Transverse colon (tissue), 3 donors: ENCODE data around the gene METTL21C.

Experiments
- EP300 ChIP-seq: sonication (generic); formaldehyde crosslinking; IDR thresholded peaks from one replicate; pipeline ENCODE4 v1.6.1; 2017; ENCODE audit warnings: antibody characterized with exemption, low read depth
- POLR2A ChIP-seq: fragments of 450-650 bp; IDR thresholded peaks from one replicate; pipeline ENCODE4 v1.6.1; 2016; ENCODE audit warnings: antibody characterized with exemption, mild to moderate bottlenecking, moderate library complexity
- TF ChIP-seq, protein P1 (sequence below), 5 experiments: fragments of 200-600 bp in 3 of 5; fragments of 450-650 bp in 2 of 5; sonication (generic) in 3 of 5; IDR thresholded peaks; 1 replicate in 2 of 5; 2 replicates in 3 of 5; pipeline ENCODE4 v1.5.1; 2016 to 2017; ENCODE audit warnings: antibody characterized with exemption in 5 of 5, inconsistent platforms in 3 of 5, mild to moderate bottlenecking in 2 of 5, moderate library complexity in 1 of 5

DNA sequence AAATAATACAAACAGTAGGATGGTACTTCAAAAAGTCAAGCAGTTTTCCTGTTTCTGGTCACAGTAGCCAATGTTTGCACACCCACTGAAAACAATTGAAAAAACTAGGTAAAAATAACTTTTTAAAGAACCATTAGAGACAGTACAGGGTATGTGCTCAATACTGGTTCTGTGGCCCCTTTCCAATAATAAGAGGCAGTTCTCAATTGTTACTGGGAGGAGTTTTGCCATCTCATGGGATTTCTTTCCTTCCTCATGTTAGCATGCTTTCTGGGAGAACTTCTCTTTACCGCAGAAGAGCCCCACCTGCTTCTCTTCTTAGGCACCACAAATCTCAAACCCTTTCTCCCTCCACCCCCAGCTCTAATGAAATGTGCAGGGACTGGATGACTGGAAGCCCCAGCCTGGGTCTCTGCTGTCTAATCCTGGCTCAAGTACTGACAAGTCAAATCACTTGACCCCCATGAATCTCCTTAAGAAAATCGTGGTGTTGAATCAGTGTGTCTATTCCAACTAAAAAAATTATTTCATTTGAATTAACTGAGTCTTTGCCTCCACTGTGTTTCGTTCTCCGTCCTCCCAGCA, 14.6 kb downstream of the METTL21C start:
- TF ChIP-seq, protein P1, sequence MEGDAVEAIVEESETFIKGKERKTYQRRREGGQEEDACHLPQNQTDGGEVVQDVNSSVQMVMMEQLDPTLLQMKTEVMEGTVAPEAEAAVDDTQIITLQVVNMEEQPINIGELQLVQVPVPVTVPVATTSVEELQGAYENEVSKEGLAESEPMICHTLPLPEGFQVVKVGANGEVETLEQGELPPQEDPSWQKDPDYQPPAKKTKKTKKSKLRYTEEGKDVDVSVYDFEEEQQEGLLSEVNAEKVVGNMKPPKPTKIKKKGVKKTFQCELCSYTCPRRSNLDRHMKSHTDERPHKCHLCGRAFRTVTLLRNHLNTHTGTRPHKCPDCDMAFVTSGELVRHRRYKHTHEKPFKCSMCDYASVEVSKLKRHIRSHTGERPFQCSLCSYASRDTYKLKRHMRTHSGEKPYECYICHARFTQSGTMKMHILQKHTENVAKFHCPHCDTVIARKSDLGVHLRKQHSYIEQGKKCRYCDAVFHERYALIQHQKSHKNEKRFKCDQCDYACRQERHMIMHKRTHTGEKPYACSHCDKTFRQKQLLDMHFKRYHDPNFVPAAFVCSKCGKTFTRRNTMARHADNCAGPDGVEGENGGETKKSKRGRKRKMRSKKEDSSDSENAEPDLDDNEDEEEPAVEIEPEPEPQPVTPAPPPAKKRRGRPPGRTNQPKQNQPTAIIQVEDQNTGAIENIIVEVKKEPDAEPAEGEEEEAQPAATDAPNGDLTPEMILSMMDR (IDR thresholded peaks at IDR 0.05), result no peak
- TF ChIP-seq POLR2A, result no peak
- no peak for TF ChIP-seq EP300
